ENCODE results near the gene MIB2.

MIB2 gene

GRCh38 chr1:1614204-1614953, 921 bp upstream of the MIB2 start:
- peak; percentile 70 for DNase-seq (ENCODE audit: low spot score)

- no peak for DNase-seq (ENCODE audit: low spot score)
These were observed 395 bp upstream of the MIB2 start for GRCh38 chr1:1614954-1615255.

GRCh38 chr1:1616045-1616790, 918 bp downstream of the MIB2 start:
- DNase-seq (ENCODE audit: low spot score): peak; percentile 91

GRCh38 chr1:1616838-1617237, 1.5 kb downstream of the MIB2 start:
- no peak for DNase-seq (ENCODE audit: low spot score)

- DNase-seq (ENCODE audit: low spot score): no peak
These were observed 2.2 kb downstream of the MIB2 start for GRCh38 chr1:1617516-1617915.

- no peak for DNase-seq (ENCODE audit: low spot score)
These were observed 2.6 kb downstream of the MIB2 start for GRCh38 chr1:1617925-1618324.

GRCh38 chr1:1618396-1619068, 3.2 kb downstream of the MIB2 start:
- DNase-seq (ENCODE audit: low spot score): no peak

- DNase-seq (ENCODE audit: low spot score): no peak
These were observed 4.6 kb downstream of the MIB2 start for GRCh38 chr1:1619917-1620361.

- no peak for DNase-seq (ENCODE audit: low spot score)
These were observed 5.3 kb downstream of the MIB2 start for GRCh38 chr1:1620433-1621139.

GRCh38 chr1:1621173-1622009, 6.1 kb downstream of the MIB2 start:
- DNase-seq (ENCODE audit: low spot score): no peak

GRCh38 chr1:1622010-1622787, 6.9 kb downstream of the MIB2 start:
- no peak for DNase-seq (ENCODE audit: low spot score)

- DNase-seq (ENCODE audit: low spot score): no peak
These were observed 7.4 kb downstream of the MIB2 start for GRCh38 chr1:1622788-1623094.

- no peak for DNase-seq (ENCODE audit: low spot score)
These were observed 7.9 kb downstream of the MIB2 start for GRCh38 chr1:1623181-1623630.

GRCh38 chr1:1623631-1624442, 8.5 kb downstream of the MIB2 start:
- no peak for DNase-seq (ENCODE audit: low spot score)

GRCh38 chr1:1624443-1625403, 9.4 kb downstream of the MIB2 start:
- DNase-seq (ENCODE audit: low spot score): no peak

- no peak for DNase-seq (ENCODE audit: low spot score)
These were observed 10.1 kb downstream of the MIB2 start for GRCh38 chr1:1625404-1625775.

- no peak for DNase-seq (ENCODE audit: low spot score)
These were observed 10.5 kb downstream of the MIB2 start for GRCh38 chr1:1625824-1626206.

- DNase-seq (ENCODE audit: low spot score): no peak
These were observed 11.2 kb downstream of the MIB2 start for GRCh38 chr1:1626207-1627141.
